DMS153 treated with DMSO at 0.1 percent for 48 hours (cell line): ENCODE measurements around the gene HERPUD1.

Source experiments
- DNase-seq: peaks from one replicate; lab custom pipeline; 2025; ENCODE audit not compliant: unreplicated experiment; lab: John Stamatoyannopoulos, UW

Gene HERPUD1

GRCh38 chr16:56994311-56994710 is 62.4 kb downstream of the HERPUD1 start:
- no peak for DNase-seq
